Activated naive CD8-positive, alpha-beta T cell (primary cell): ENCODE measurements around the gene OR1L8.
"Not testable (repeated sequence)": the region's sequence is repeated elsewhere in the genome, so short reads cannot be mapped to it uniquely, and the experiment has no call there.

Source experiments
- H3K27ac Mint-ChIP-seq: one replicate; pipeline ENCODE4 v1.8.0; 2021; ENCODE audit warnings: mixed read lengths
- H3K27me3 Mint-ChIP-seq: one replicate; pipeline ENCODE4 v1.8.0; 2021; ENCODE audit warnings: mixed read lengths
- H3K36me3 Mint-ChIP-seq: one replicate; pipeline ENCODE4 v1.8.0; 2021; ENCODE audit warnings: mixed read lengths
- H3K4me1 Mint-ChIP-seq: one replicate; pipeline ENCODE4 v1.8.0; 2021; ENCODE audit warnings: low read depth, mixed read lengths
- H3K4me3 Mint-ChIP-seq: one replicate; pipeline ENCODE4 v1.8.0; 2021; ENCODE audit warnings: mild to moderate bottlenecking, mixed read lengths
- H3K9me3 Mint-ChIP-seq: one replicate; pipeline ENCODE4 v1.8.0; 2021; ENCODE audit warnings: low read depth, mixed read lengths

Gene OR1L8

GRCh38 chr9:122537066-122537465, 46.1 kb downstream of the OR1L8 start:
- not testable (repeated sequence) for H3K36me3 Mint-ChIP-seq, H3K27ac Mint-ChIP-seq, H3K4me1 Mint-ChIP-seq, H3K9me3 Mint-ChIP-seq, H3K27me3 Mint-ChIP-seq, H3K4me3 Mint-ChIP-seq

GRCh38 chr9:122536134-122536533, 47.0 kb downstream of the OR1L8 start:
- Mint-ChIP-seq H3K36me3 (no peaks in the 10 kb centered on the region), H3K27ac (no peak overlapping the region), H3K4me1 (no peaks in the 10 kb centered on the region), H3K27me3 (no peaks in the 10 kb centered on the region), H3K4me3 (no peak overlapping the region), H3K9me3 (peaks cover 3% of the 10 kb centered on the region)

- H3K9me3 Mint-ChIP-seq, H3K27ac Mint-ChIP-seq, H3K36me3 Mint-ChIP-seq, H3K27me3 Mint-ChIP-seq, H3K4me1 Mint-ChIP-seq, H3K4me3 Mint-ChIP-seq: not testable (repeated sequence)
Observed at GRCh38 chr9:122531157-122531556, 52.0 kb downstream of the OR1L8 start.

- H3K36me3 Mint-ChIP-seq, result no peaks in the 10 kb centered on the region
- H3K27ac Mint-ChIP-seq, result peak within 1 kb of the TSS; percentile 59
- H3K4me3 Mint-ChIP-seq, result no peak within 1 kb of the TSS
- peaks cover 7% of the 10 kb centered on the region for H3K4me1 Mint-ChIP-seq
- peaks cover 9% of the 10 kb centered on the region for H3K27me3 Mint-ChIP-seq
- H3K9me3 Mint-ChIP-seq, result no peaks in the 10 kb centered on the region
Observed at GRCh38 chr9:122527193-122527592, 56.0 kb downstream of the OR1L8 start, which contains the start of gene OR1N1. OR1N1 (minus strand) TSS chr9:122527293; CDS start chr9:122527293, 0 bp downstream.

GRCh38 chr9:122526602-122527001, 56.6 kb downstream of the OR1L8 start:
- Mint-ChIP-seq H3K4me3 (no peak overlapping the region), H3K36me3 (no peaks in the 10 kb centered on the region), H3K27ac (peak overlapping the region; percentile 59), H3K27me3 (peaks cover 11% of the 10 kb centered on the region), H3K9me3 (no peaks in the 10 kb centered on the region), H3K4me1 (peaks cover 7% of the 10 kb centered on the region)

- Mint-ChIP-seq H3K27me3 (peaks cover 8% of the 10 kb centered on the region), H3K36me3 (no peaks in the 10 kb centered on the region), H3K27ac (no peak overlapping the region), H3K9me3 (no peaks in the 10 kb centered on the region), H3K4me3 (no peak overlapping the region), H3K4me1 (no peaks in the 10 kb centered on the region)
Observed at GRCh38 chr9:122519376-122519775, 63.8 kb downstream of the OR1L8 start.

- H3K4me3 Mint-ChIP-seq, result no peak within 1 kb of the TSS
- H3K9me3 Mint-ChIP-seq, result no peaks in the 10 kb centered on the region
- H3K36me3 Mint-ChIP-seq, result no peaks in the 10 kb centered on the region
- H3K27ac Mint-ChIP-seq, result no peak within 1 kb of the TSS
- H3K27me3 Mint-ChIP-seq, result peaks cover 8% of the 10 kb centered on the region
- no peaks in the 10 kb centered on the region for H3K4me1 Mint-ChIP-seq
Observed at GRCh38 chr9:122518841-122519240, 64.3 kb downstream of the OR1L8 start, which contains the start of gene OR1J4. OR1J4 (plus strand) TSS chr9:122519141; CDS start chr9:122519141, 0 bp downstream.

- Mint-ChIP-seq H3K36me3 (no peaks in the 10 kb centered on the region), H3K9me3 (no peaks in the 10 kb centered on the region), H3K27ac (no peak overlapping the region), H3K4me3 (no peak overlapping the region), H3K4me1 (no peaks in the 10 kb centered on the region), H3K27me3 (peaks cover 8% of the 10 kb centered on the region)
Observed at GRCh38 chr9:122518226-122518625, 65.0 kb downstream of the OR1L8 start.
